Liver (tissue), 9 donors: ENCODE results near the gene FOCAD. TPM values are rescaled to one million over a fixed set of nuclear protein-coding genes. Genes with fewer than 3 reads are reported as not detected.

Source experiments
- DNase-seq: peaks from one replicate; pipeline ENCODE4 v3.0.0-alpha.2; 2017; ENCODE audit warnings: low spot score
- H3K27ac ChIP-seq, 2 donors: one replicate each; pipeline ENCODE4 v1.7.0; 2013; ENCODE audit warnings: inconsistent platforms in 2 of 2, low read length in 2 of 2, control low read depth in 1 of 2, low read depth in 1 of 2, mild to moderate bottlenecking in 1 of 2
- H3K27me3 ChIP-seq, 4 donors: one replicate each; pipeline versions ENCODE4 v1.6.1 to v1.7.0; 2013; ENCODE audit warnings: low read length in 3 of 4, inconsistent platforms in 1 of 4, mild to moderate bottlenecking in 1 of 4, moderate library complexity in 1 of 4; ENCODE audit not compliant: control insufficient read depth in 4 of 4, insufficient read depth in 4 of 4
- H3K36me3 ChIP-seq, 4 donors: one replicate each; pipeline versions ENCODE4 v1.6.1 to v1.7.0; 2013; ENCODE audit warnings: low read length in 3 of 4, mild to moderate bottlenecking in 3 of 4, low read depth in 1 of 4, moderate library complexity in 1 of 4; ENCODE audit not compliant: control insufficient read depth in 4 of 4, insufficient read depth in 3 of 4
- H3K4me1 ChIP-seq, 4 donors: one replicate each; pipeline versions ENCODE4 v1.6.1 to v1.7.0; 2013; ENCODE audit warnings: low read length in 3 of 4, mild to moderate bottlenecking in 3 of 4, moderate library complexity in 1 of 4; ENCODE audit not compliant: control insufficient read depth in 4 of 4, insufficient read depth in 4 of 4
- H3K4me3 ChIP-seq, 3 donors: one replicate each; pipeline versions ENCODE4 v1.6.1 to v1.7.0; 2013; ENCODE audit warnings: low read length in 3 of 3, control low read depth in 1 of 3, low read depth in 1 of 3, mild to moderate bottlenecking in 1 of 3
- H3K9ac ChIP-seq, 2 donors: one replicate each; pipeline ENCODE4 v1.7.0; 2013; ENCODE audit warnings: low read length in 2 of 2, mild to moderate bottlenecking in 2 of 2, moderate library complexity in 2 of 2, control low read depth in 1 of 2, low read depth in 1 of 2
- H3K9me3 ChIP-seq, 4 donors: one replicate each; pipeline versions ENCODE4 v1.6.1 to v1.7.0; 2013; ENCODE audit warnings: low read length in 3 of 4; ENCODE audit not compliant: control insufficient read depth in 4 of 4
- ATF3 ChIP-seq: IDR thresholded peaks from 2 replicates; pipeline ENCODE4 v1.6.1; 2016; ENCODE audit warnings: antibody characterized with exemption
- CTCF ChIP-seq: fragments of 150-350 bp; IDR thresholded peaks from 2 replicates; pipeline ENCODE4 v1.5.1; 2017; ENCODE audit warnings: improper control_type of control experiment, low read depth, low read length; ENCODE audit not compliant: missing input control
- EGR1 ChIP-seq, 2 donors: IDR thresholded peaks; 2 replicates each; pipeline ENCODE4 v1.6.1; 2016 to 2018; ENCODE audit warnings: antibody characterized with exemption in 2 of 2, low read depth in 2 of 2
- FOXA1 ChIP-seq: IDR thresholded peaks from 2 replicates; pipeline ENCODE4 v1.6.1; 2016; ENCODE audit warnings: antibody characterized with exemption
- FOXA2 ChIP-seq: IDR thresholded peaks from 2 replicates; pipeline ENCODE4 v1.6.1; 2016; ENCODE audit warnings: antibody characterized with exemption
- HNF4A ChIP-seq, 2 donors: conservative IDR thresholded peaks; 2 replicates each; pipeline ENCODE4 v1.6.1; 2016; ENCODE audit warnings: antibody characterized with exemption in 2 of 2, mild to moderate bottlenecking in 2 of 2
- HNF4G ChIP-seq: IDR thresholded peaks from 2 replicates; pipeline ENCODE4 v1.6.1; 2016; ENCODE audit warnings: antibody characterized with exemption
- JUND ChIP-seq, 2 donors: IDR thresholded peaks; 2 replicates each; pipeline ENCODE4 v1.6.1; 2016; ENCODE audit warnings: antibody characterized with exemption in 2 of 2
- NR2F2 ChIP-seq: IDR thresholded peaks from 2 replicates; pipeline ENCODE4 v1.6.1; 2016; ENCODE audit warnings: antibody characterized with exemption
- RAD21 ChIP-seq, 2 donors: IDR thresholded peaks; 2 replicates each; pipeline ENCODE4 v1.6.1; 2016; ENCODE audit warnings: antibody characterized with exemption in 2 of 2, mild to moderate bottlenecking in 2 of 2
- RXRA ChIP-seq, 2 donors: IDR thresholded peaks; 2 replicates each; pipeline ENCODE4 v1.6.1; 2017 to 2018; ENCODE audit warnings: antibody characterized with exemption in 2 of 2, mild to moderate bottlenecking in 1 of 2
- SP1 ChIP-seq: IDR thresholded peaks from 2 replicates; pipeline ENCODE4 v1.6.1; 2018; ENCODE audit warnings: antibody characterized with exemption, mild to moderate bottlenecking
- TAF1 ChIP-seq: conservative IDR thresholded peaks from 2 replicates; pipeline ENCODE4 v1.6.1; 2016; ENCODE audit warnings: antibody characterized with exemption, mild to moderate bottlenecking
- ZBTB33 ChIP-seq: IDR thresholded peaks from 2 replicates; pipeline ENCODE4 v1.6.1; 2016; ENCODE audit warnings: antibody characterized with exemption
- WGBS: extraction: QIAGEN DNeasy Blood & Tissue Kit; methylation state at CpG from one replicate; pipeline ENCODE4 v1.1.7; 2013; 5-methylcytosine and 5-hydroxymethylcytosine counted together
- polyA plus RNA-seq, 2 donors: library from polyadenylated mRNA; stranded (reverse) in 1 of 2; unstranded in 1 of 2; fragments of 200-250 nt in 1 of 2; fragments of >200 nt in 1 of 2; fragmentation: Nextera tagmentation in 1 of 2; extraction: Ambion mirVana in 1 of 2; gene quantifications; one replicate each; pipeline versions ENCODE4 v1.2.1 to v1.2.3, GENCODE V29; 2013 to 2015
- total RNA-seq, 2 donors: library from RNA; depleted of rRNA; stranded (reverse); fragments of >200 nt; gene quantifications; one replicate each; pipeline ENCODE4 v1.2.3, GENCODE V29; 2014
- donor health status: healthy.
- donor health status: healthy.
- donor health status: healthy.
- donor health status: healthy.
- donor health status: healthy.

The FOCAD gene
- total and polyA plus RNA-seq, 4 donors: 3.2 to 21.0 (median 10.3) TPM

- Histone ChIP-seq H3K9me3 (no peaks in the 10 kb centered on the region), H3K4me3 (no peak overlapping the region), H3K27me3 (no peaks in the 10 kb centered on the region), H3K36me3 (no peaks in the 10 kb centered on the region), H3K9ac (no peak overlapping the region), H3K27ac (no peak overlapping the region), H3K4me1 (no peaks in the 10 kb centered on the region)
- DNase-seq: no peak
- 91% methylated on average over 2 of the region's 2 CpGs for WGBS
- TF ChIP-seq EGR1 (IDR thresholded peaks at IDR 0.05; ENCODE audit: low read depth in 2 of 2) (no peak), FOXA2 (no peak), FOXA1 (no peak), ZBTB33 (no peak), HNF4G (no peak)
Measured at GRCh38 chr9:21037278-21037677, 353.2 kb downstream of the FOCAD start.

GRCh38 chr9:21039302-21039701 lies 355.2 kb downstream of the FOCAD start:
- no peaks in the 10 kb centered on the region for H3K4me1 ChIP-seq
- no peak for DNase-seq
- no peaks in the 10 kb centered on the region for H3K36me3 ChIP-seq
- H3K27ac ChIP-seq: no peak overlapping the region
- TF ChIP-seq EGR1 (IDR thresholded peaks at IDR 0.05; ENCODE audit: low read depth in 2 of 2) (no peak), ZBTB33 (no peak), CTCF (no peak), ATF3 (no peak), FOXA2 (no peak), TAF1 (no peak), HNF4A (conservative IDR thresholded peaks at IDR 0.05) (no peak), SP1 (no peak), RXRA (IDR thresholded peaks at IDR 0.05) (no peak), JUND (IDR thresholded peaks at IDR 0.05) (no peak), RAD21 (IDR thresholded peaks at IDR 0.05) (no peak), NR2F2 (no peak), FOXA1 (no peak)
- H3K9me3 ChIP-seq: no peaks in the 10 kb centered on the region
- H3K4me3 ChIP-seq: no peak overlapping the region
- WGBS: 94% methylated on average over 1 of the region's 1 CpG
- H3K9ac ChIP-seq: no peak overlapping the region
- H3K27me3 ChIP-seq: no peaks in the 10 kb centered on the region
